SK-N-SH (cell line): Measurements from ENCODE around the gene ABCC10.

Experiments used
- EP300 ChIP-seq, 2 experiments: IDR thresholded peaks; 2 replicates each; pipeline versions ENCODE4 v1.4.0 to v1.6.1; 2012; ENCODE audit warnings: borderline replicate concordance in 1 of 2, low read depth in 1 of 2, low read length in 1 of 2
- JUND ChIP-seq: IDR thresholded peaks from 2 replicates; pipeline ENCODE4 v1.4.0; 2012
- RCOR1 ChIP-seq: fragments of 150-350 bp; IDR thresholded peaks from 2 replicates; pipeline ENCODE4 v1.6.1; 2017; ENCODE audit warnings: antibody characterized with exemption, low read length
- RFX5 ChIP-seq: IDR thresholded peaks from 2 replicates; pipeline ENCODE4 v1.6.1; 2012; ENCODE audit warnings: mild to moderate bottlenecking, improper control_type of control experiment, low read length
- TAF1 ChIP-seq: IDR thresholded peaks from 2 replicates; pipeline ENCODE4 v1.6.1; 2012; ENCODE audit warnings: low read depth, mild to moderate bottlenecking, low read length, moderate library complexity, borderline replicate concordance
- TCF12 ChIP-seq: IDR thresholded peaks from 2 replicates; pipeline ENCODE4 v1.4.0; 2012
- YY1 ChIP-seq: IDR thresholded peaks from 2 replicates; pipeline ENCODE4 v1.4.0; 2012; ENCODE audit warnings: low read depth, mild to moderate bottlenecking
- TF ChIP-seq, protein P1 (sequence below): fragments of 200-600 bp; sonication (generic); IDR thresholded peaks from 2 replicates; pipeline ENCODE4 v1.6.1; 2017; ENCODE audit warnings: antibody characterized with exemption, mild to moderate bottlenecking, moderate library complexity
- TF ChIP-seq, protein P2 (sequence below): IDR thresholded peaks from 2 replicates; pipeline ENCODE4 v1.6.1; 2012; ENCODE audit warnings: mild to moderate bottlenecking, low read depth, low read length, moderate library complexity
- TF ChIP-seq, protein P3 (sequence below): fragments of 150-350 bp; IDR thresholded peaks from 2 replicates; pipeline ENCODE4 v1.6.1; 2016; ENCODE audit warnings: mild to moderate bottlenecking, low read depth, low read length
- TF ChIP-seq, protein P4 (sequence below): IDR thresholded peaks from 2 replicates; pipeline ENCODE4 v1.4.0; 2012; ENCODE audit warnings: low read depth, borderline replicate concordance
- TF ChIP-seq, protein P5 (sequence below): IDR thresholded peaks from 2 replicates; pipeline ENCODE4; 2012

DNA sequence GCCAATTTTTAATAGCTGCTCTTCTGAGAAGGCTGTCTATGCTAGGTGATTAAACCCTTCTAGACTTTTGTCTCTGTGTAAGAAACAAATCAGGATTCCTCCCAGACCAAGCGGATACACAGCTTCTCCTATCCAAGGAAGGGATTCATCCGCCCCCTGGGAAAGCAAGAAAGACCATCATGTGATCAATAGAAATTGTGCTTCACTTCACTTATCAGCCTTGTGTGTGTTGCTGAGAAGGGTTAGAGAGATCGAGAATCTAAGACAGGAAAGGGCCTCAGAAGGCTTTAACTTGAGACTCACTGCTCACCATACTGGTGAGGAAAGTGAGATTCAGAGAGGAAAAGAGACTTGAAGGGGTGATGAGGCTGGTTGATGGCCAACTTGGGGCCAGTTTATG is 1.5 kb downstream of the ABCC10 start:
- TF ChIP-seq, protein P1, sequence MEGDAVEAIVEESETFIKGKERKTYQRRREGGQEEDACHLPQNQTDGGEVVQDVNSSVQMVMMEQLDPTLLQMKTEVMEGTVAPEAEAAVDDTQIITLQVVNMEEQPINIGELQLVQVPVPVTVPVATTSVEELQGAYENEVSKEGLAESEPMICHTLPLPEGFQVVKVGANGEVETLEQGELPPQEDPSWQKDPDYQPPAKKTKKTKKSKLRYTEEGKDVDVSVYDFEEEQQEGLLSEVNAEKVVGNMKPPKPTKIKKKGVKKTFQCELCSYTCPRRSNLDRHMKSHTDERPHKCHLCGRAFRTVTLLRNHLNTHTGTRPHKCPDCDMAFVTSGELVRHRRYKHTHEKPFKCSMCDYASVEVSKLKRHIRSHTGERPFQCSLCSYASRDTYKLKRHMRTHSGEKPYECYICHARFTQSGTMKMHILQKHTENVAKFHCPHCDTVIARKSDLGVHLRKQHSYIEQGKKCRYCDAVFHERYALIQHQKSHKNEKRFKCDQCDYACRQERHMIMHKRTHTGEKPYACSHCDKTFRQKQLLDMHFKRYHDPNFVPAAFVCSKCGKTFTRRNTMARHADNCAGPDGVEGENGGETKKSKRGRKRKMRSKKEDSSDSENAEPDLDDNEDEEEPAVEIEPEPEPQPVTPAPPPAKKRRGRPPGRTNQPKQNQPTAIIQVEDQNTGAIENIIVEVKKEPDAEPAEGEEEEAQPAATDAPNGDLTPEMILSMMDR: no peak
- TF ChIP-seq TCF12 (no peak), JUND (no peak), RFX5 (no peak), RCOR1 (no peak), YY1 (no peak), EP300 (IDR thresholded peaks at IDR 0.05; ENCODE audit: borderline replicate concordance in 1 of 2, low read depth in 1 of 2, low read length in 1 of 2) (no peak), TAF1 (no peak)
- TF ChIP-seq, protein P2, sequence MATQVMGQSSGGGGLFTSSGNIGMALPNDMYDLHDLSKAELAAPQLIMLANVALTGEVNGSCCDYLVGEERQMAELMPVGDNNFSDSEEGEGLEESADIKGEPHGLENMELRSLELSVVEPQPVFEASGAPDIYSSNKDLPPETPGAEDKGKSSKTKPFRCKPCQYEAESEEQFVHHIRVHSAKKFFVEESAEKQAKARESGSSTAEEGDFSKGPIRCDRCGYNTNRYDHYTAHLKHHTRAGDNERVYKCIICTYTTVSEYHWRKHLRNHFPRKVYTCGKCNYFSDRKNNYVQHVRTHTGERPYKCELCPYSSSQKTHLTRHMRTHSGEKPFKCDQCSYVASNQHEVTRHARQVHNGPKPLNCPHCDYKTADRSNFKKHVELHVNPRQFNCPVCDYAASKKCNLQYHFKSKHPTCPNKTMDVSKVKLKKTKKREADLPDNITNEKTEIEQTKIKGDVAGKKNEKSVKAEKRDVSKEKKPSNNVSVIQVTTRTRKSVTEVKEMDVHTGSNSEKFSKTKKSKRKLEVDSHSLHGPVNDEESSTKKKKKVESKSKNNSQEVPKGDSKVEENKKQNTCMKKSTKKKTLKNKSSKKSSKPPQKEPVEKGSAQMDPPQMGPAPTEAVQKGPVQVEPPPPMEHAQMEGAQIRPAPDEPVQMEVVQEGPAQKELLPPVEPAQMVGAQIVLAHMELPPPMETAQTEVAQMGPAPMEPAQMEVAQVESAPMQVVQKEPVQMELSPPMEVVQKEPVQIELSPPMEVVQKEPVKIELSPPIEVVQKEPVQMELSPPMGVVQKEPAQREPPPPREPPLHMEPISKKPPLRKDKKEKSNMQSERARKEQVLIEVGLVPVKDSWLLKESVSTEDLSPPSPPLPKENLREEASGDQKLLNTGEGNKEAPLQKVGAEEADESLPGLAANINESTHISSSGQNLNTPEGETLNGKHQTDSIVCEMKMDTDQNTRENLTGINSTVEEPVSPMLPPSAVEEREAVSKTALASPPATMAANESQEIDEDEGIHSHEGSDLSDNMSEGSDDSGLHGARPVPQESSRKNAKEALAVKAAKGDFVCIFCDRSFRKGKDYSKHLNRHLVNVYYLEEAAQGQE: no peak
- TF ChIP-seq, protein P3, sequence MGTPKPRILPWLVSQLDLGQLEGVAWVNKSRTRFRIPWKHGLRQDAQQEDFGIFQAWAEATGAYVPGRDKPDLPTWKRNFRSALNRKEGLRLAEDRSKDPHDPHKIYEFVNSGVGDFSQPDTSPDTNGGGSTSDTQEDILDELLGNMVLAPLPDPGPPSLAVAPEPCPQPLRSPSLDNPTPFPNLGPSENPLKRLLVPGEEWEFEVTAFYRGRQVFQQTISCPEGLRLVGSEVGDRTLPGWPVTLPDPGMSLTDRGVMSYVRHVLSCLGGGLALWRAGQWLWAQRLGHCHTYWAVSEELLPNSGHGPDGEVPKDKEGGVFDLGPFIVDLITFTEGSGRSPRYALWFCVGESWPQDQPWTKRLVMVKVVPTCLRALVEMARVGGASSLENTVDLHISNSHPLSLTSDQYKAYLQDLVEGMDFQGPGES: no peak
- TF ChIP-seq, protein P4, sequence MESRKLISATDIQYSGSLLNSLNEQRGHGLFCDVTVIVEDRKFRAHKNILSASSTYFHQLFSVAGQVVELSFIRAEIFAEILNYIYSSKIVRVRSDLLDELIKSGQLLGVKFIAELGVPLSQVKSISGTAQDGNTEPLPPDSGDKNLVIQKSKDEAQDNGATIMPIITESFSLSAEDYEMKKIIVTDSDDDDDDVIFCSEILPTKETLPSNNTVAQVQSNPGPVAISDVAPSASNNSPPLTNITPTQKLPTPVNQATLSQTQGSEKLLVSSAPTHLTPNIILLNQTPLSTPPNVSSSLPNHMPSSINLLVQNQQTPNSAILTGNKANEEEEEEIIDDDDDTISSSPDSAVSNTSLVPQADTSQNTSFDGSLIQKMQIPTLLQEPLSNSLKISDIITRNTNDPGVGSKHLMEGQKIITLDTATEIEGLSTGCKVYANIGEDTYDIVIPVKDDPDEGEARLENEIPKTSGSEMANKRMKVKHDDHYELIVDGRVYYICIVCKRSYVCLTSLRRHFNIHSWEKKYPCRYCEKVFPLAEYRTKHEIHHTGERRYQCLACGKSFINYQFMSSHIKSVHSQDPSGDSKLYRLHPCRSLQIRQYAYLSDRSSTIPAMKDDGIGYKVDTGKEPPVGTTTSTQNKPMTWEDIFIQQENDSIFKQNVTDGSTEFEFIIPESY: no peak
- TF ChIP-seq, protein P5, sequence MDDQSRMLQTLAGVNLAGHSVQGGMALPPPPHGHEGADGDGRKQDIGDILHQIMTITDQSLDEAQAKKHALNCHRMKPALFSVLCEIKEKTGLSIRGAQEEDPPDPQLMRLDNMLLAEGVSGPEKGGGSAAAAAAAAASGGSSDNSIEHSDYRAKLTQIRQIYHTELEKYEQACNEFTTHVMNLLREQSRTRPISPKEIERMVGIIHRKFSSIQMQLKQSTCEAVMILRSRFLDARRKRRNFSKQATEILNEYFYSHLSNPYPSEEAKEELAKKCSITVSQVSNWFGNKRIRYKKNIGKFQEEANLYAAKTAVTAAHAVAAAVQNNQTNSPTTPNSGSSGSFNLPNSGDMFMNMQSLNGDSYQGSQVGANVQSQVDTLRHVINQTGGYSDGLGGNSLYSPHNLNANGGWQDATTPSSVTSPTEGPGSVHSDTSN: no peak
